ENCODE results near the gene CCDC196. TPM values are rescaled to one million over a fixed set of nuclear protein-coding genes. Genes with fewer than 3 reads are reported as not detected.

CCDC196 gene
- total and polyA plus RNA-seq, 2 of the 4 experiments (the other 2 are of a cell fraction): not detected

DNA sequence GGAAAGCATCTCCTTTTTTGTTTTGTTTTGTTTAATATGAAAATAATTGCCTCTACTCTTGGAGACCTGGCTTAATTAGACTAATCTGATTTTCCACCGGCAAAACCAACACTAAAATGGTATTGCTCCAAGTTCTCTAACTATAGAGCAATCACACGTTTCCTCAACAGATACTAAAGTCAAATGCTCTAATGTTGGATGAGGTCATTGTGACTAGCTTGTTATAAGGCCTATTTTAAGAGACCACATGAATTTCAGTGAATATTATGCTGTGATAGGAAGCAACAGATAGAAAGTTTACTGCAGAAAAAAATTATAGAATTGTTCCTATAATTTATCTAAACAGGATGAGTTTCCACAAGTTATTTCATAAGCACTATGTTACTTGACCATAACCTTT, 3.3 kb upstream of the CCDC196 start:
- no peak overlapping the region for H3K18ac ChIP-seq (ENCODE audit: low read depth, low read length)
- ChIA-PET CTCF (no interaction called here), POLR2A (ENCODE audit: unreplicated experiment) (no interaction called here)
- no peaks in the 10 kb centered on the region for H3K79me1 ChIP-seq (ENCODE audit: low read depth in 1 of 2, low read length in 2 of 2)
- no peak overlapping the region for H4K8ac ChIP-seq (ENCODE audit: low read depth in 2 of 2, low read length in 2 of 2)
- no peak overlapping the region for H3K27ac ChIP-seq (ENCODE audit: insufficient read depth, low read length)
- no peak overlapping the region for H2BK15ac ChIP-seq (ENCODE audit: low read depth, low read length)
- no peak overlapping the region for H2AK9ac ChIP-seq (replicated peaks; ENCODE audit: low read depth, low read length, poor library complexity)
- no peaks in the 10 kb centered on the region for H3K4me1 ChIP-seq (ENCODE audit: control insufficient read depth, insufficient read depth, low read length)
- H2AK5ac ChIP-seq (ENCODE audit: low read depth, low read length): no peak overlapping the region
- no peak overlapping the region for H2BK5ac ChIP-seq (ENCODE audit: low read depth, low read length, poor library complexity, severe bottlenecking)
- DNase-seq (no peak), ATAC-seq (ENCODE audit: low read depth) (no peak)
- no CpG with 5 or more reads among the region's 2 CpGs for WGBS, 2 experiments (ENCODE audit: extremely low coverage in 2 of 2, insufficient read length in 1 of 2)
- H3K9ac ChIP-seq (ENCODE audit: low read depth, low read length): no peak overlapping the region
- in situ Hi-C loops (cut with MboI; ENCODE audit: low sequenced_read_pairs): no loop called here
- no peak overlapping the region for H4K91ac ChIP-seq (ENCODE audit: insufficient read depth, low read depth, low read length)
- intact Hi-C loops (cut with micrococcal nuclease): no loop called here
- no peaks in the 10 kb centered on the region for H3K9me3 ChIP-seq (ENCODE audit: control insufficient read depth, insufficient read depth, low read length)
- H2BK120ac ChIP-seq (ENCODE audit: low read depth, low read length): no peak overlapping the region
- no TSS peak for BruUV-seq (replicated peaks)
- H2AFZ ChIP-seq (replicated peaks; ENCODE audit: low read length, poor library complexity): no peak overlapping the region
- no peak overlapping the region for H3K4me3 ChIP-seq (ENCODE audit: insufficient read depth, low read depth, low read length)
- no peak overlapping the region for H4K5ac ChIP-seq (ENCODE audit: low read depth, low read length)
- no peak overlapping the region for H2BK20ac ChIP-seq (ENCODE audit: low read depth, low read length)
- no peak overlapping the region for H3K56ac ChIP-seq (ENCODE audit: extremely low read depth, insufficient read depth, low read length)
- TF ChIP-seq NFE2L2 (IDR thresholded peaks at IDR 0.05; ENCODE audit: low read depth, low read length): no peak
- no peak for TF ChIP-seq RFX5 (IDR thresholded peaks at IDR 0.05; ENCODE audit: low read depth, low read length)
- no peak for TF ChIP-seq MXI1 (IDR thresholded peaks at IDR 0.05; ENCODE audit: borderline replicate concordance, low read depth, low read length)
- no peak for TF ChIP-seq FOS (IDR thresholded peaks at IDR 0.05; ENCODE audit: low read depth, low read length)
- TF ChIP-seq MAZ (IDR thresholded peaks at IDR 0.05; ENCODE audit: borderline replicate concordance, low read depth, low read length): no peak
- TF ChIP-seq, protein P1, sequence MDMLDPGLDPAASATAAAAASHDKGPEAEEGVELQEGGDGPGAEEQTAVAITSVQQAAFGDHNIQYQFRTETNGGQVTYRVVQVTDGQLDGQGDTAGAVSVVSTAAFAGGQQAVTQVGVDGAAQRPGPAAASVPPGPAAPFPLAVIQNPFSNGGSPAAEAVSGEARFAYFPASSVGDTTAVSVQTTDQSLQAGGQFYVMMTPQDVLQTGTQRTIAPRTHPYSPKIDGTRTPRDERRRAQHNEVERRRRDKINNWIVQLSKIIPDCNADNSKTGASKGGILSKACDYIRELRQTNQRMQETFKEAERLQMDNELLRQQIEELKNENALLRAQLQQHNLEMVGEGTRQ (IDR thresholded peaks at IDR 0.05; ENCODE audit: low read depth, low read length): no peak
- TF ChIP-seq RCOR1 (IDR thresholded peaks at IDR 0.05; ENCODE audit: insufficient replicate concordance, low read length): no peak
- TF ChIP-seq, protein P2, sequence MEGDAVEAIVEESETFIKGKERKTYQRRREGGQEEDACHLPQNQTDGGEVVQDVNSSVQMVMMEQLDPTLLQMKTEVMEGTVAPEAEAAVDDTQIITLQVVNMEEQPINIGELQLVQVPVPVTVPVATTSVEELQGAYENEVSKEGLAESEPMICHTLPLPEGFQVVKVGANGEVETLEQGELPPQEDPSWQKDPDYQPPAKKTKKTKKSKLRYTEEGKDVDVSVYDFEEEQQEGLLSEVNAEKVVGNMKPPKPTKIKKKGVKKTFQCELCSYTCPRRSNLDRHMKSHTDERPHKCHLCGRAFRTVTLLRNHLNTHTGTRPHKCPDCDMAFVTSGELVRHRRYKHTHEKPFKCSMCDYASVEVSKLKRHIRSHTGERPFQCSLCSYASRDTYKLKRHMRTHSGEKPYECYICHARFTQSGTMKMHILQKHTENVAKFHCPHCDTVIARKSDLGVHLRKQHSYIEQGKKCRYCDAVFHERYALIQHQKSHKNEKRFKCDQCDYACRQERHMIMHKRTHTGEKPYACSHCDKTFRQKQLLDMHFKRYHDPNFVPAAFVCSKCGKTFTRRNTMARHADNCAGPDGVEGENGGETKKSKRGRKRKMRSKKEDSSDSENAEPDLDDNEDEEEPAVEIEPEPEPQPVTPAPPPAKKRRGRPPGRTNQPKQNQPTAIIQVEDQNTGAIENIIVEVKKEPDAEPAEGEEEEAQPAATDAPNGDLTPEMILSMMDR (conservative IDR thresholded peaks at IDR 0.05; ENCODE audit: low read depth, low read length): no peak
- TF ChIP-seq BHLHE40 (IDR thresholded peaks at IDR 0.05; ENCODE audit: low read depth, low read length): no peak
- TF ChIP-seq SMC3 (IDR thresholded peaks at IDR 0.05; ENCODE audit: low read depth, low read length): no peak
- no peak for TF ChIP-seq MAFK (IDR thresholded peaks at IDR 0.05; ENCODE audit: low read depth, low read length)
- no peak for TF ChIP-seq CHD1 (IDR thresholded peaks at IDR 0.05; ENCODE audit: low read depth, low read length)
- TF ChIP-seq RAD21 (IDR thresholded peaks at IDR 0.05; ENCODE audit: low read length): no peak
- TF ChIP-seq POLR2A (IDR thresholded peaks at IDR 0.05; ENCODE audit: low read depth, low read length): no peak
- no peak for TF ChIP-seq CEBPB (IDR thresholded peaks at IDR 0.05; ENCODE audit: low read depth, low read length)
- TF ChIP-seq, protein P3, sequence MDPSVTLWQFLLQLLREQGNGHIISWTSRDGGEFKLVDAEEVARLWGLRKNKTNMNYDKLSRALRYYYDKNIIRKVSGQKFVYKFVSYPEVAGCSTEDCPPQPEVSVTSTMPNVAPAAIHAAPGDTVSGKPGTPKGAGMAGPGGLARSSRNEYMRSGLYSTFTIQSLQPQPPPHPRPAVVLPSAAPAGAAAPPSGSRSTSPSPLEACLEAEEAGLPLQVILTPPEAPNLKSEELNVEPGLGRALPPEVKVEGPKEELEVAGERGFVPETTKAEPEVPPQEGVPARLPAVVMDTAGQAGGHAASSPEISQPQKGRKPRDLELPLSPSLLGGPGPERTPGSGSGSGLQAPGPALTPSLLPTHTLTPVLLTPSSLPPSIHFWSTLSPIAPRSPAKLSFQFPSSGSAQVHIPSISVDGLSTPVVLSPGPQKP (IDR thresholded peaks at IDR 0.05; ENCODE audit: borderline replicate concordance, low read depth, low read length): no peak
- H3K36me3 ChIP-seq (ENCODE audit: control insufficient read depth, insufficient read depth, low read length): no peaks in the 10 kb centered on the region
- H3K27me3 ChIP-seq (ENCODE audit: control insufficient read depth, insufficient read depth, low read length): no peaks in the 10 kb centered on the region
- no peak overlapping the region for H3K14ac ChIP-seq (replicated peaks; ENCODE audit: low read depth, low read length)
- H3K23ac ChIP-seq (ENCODE audit: low read depth, low read length): no peak overlapping the region
- no peaks in the 10 kb centered on the region for H3K9me1 ChIP-seq (ENCODE audit: insufficient read depth, low read length)
- no peak overlapping the region for H3K4ac ChIP-seq (ENCODE audit: low read depth, low read length)
- H3K4me2 ChIP-seq (ENCODE audit: low read depth, low read length): no peak overlapping the region
- dilution Hi-C loops (cut with HindIII; ENCODE audit: low sequenced_read_pairs, unreplicated experiment): no loop called here
- no peaks in the 10 kb centered on the region for H4K20me1 ChIP-seq (ENCODE audit: insufficient read depth, low read length)
